IMR-90 (cell line): Measurements from ENCODE around the gene GFER. TPM values are rescaled to one million over a fixed set of nuclear protein-coding genes. Genes with fewer than 3 reads are reported as not detected.

ENCODE experiments used
- ATAC-seq: fragments of 200-7000 bp; cut with Tn5 transposase; 2 replicates; pipeline ENCODE4 v1.9.1; 2020; ENCODE audit warnings: low read depth, mild to moderate bottlenecking, moderate library complexity
- BruUV-seq: library from RNA; stranded (reverse); fragments of 400-500 nt; replicated peaks from 2 replicates; lab custom pipeline; 2021; lab: Mats Ljungman, UMichigan
- CTCF ChIA-PET: fragments of 300-600 bp; formaldehyde crosslinking; extraction: SDS; loops from one replicate; lab custom pipeline; 2021; ENCODE audit warnings: antibody characterized with exemption; lab: Yijun Ruan, JAX
- POLR2A ChIA-PET: fragments of 300-600 bp; sonication (Branson Sonifier 250); formaldehyde crosslinking; loops from one replicate; lab custom pipeline; 2022; ENCODE audit warnings: antibody characterized with exemption; ENCODE audit not compliant: unreplicated experiment; lab: Charles Lee
- DNase-seq: peaks from one replicate; pipeline ENCODE4 v3.0.0; 2013
- H2AFZ ChIP-seq: replicated peaks from 2 replicates; pipeline ENCODE3; 2013; ENCODE audit warnings: low read length, mild to moderate bottlenecking; ENCODE audit not compliant: poor library complexity
- H2AK5ac ChIP-seq: 2 replicates; pipeline ENCODE4 v1.6.1; 2013; ENCODE audit warnings: low read depth, low read length, inconsistent platforms
- H2AK9ac ChIP-seq: replicated peaks from 2 replicates; pipeline ENCODE3; 2013; ENCODE audit warnings: mild to moderate bottlenecking, low read depth, low read length, moderate library complexity; ENCODE audit not compliant: poor library complexity
- H2BK120ac ChIP-seq: 2 replicates; pipeline ENCODE4 v1.6.1; 2013; ENCODE audit warnings: low read depth, low read length, inconsistent platforms
- H2BK15ac ChIP-seq: 3 replicates; pipeline ENCODE4 v1.6.1; 2013; ENCODE audit warnings: low read depth, low read length, inconsistent platforms
- H2BK20ac ChIP-seq: 2 replicates; pipeline ENCODE4 v1.6.1; 2013; ENCODE audit warnings: low read depth, mild to moderate bottlenecking, inconsistent platforms, low read length, moderate library complexity
- H2BK5ac ChIP-seq: 2 replicates; pipeline ENCODE4 v1.6.1; 2013; ENCODE audit warnings: mild to moderate bottlenecking, low read depth, low read length, inconsistent platforms; ENCODE audit not compliant: poor library complexity, severe bottlenecking
- H3K14ac ChIP-seq: replicated peaks from 2 replicates; pipeline ENCODE4 v1.6.1; 2013; ENCODE audit warnings: low read depth, low read length, inconsistent platforms
- H3K18ac ChIP-seq: 2 replicates; pipeline ENCODE4 v1.6.1; 2013; ENCODE audit warnings: low read depth, low read length, control low read depth
- H3K23ac ChIP-seq: 2 replicates; pipeline ENCODE4 v1.6.1; 2013; ENCODE audit warnings: low read depth, low read length, inconsistent platforms
- H3K27ac ChIP-seq: 2 replicates; pipeline ENCODE4 v1.5.1; 2013; ENCODE audit warnings: mild to moderate bottlenecking, control low read depth, low read length; ENCODE audit not compliant: insufficient read depth
- H3K27me3 ChIP-seq: 2 replicates; pipeline ENCODE4 v1.6.1; 2013; ENCODE audit warnings: low read length; ENCODE audit not compliant: control insufficient read depth, insufficient read depth
- H3K36me3 ChIP-seq: 2 replicates; pipeline ENCODE4 v1.6.1; 2013; ENCODE audit warnings: low read length, mixed read lengths; ENCODE audit not compliant: control insufficient read depth, insufficient read depth
- H3K4ac ChIP-seq: 2 replicates; pipeline ENCODE4 v1.6.1; 2013; ENCODE audit warnings: low read depth, low read length, inconsistent platforms
- H3K4me1 ChIP-seq: 2 replicates; pipeline ENCODE4 v1.6.1; 2013; ENCODE audit warnings: low read length, mixed read lengths; ENCODE audit not compliant: control insufficient read depth, insufficient read depth
- H3K4me2 ChIP-seq: 2 replicates; pipeline ENCODE4 v1.6.1; 2013; ENCODE audit warnings: low read depth, mild to moderate bottlenecking, control low read depth, low read length, moderate library complexity
- H3K4me3 ChIP-seq: 2 replicates; pipeline ENCODE4 v1.5.1; 2013; ENCODE audit warnings: low read depth, mild to moderate bottlenecking, control low read depth, low read length, moderate library complexity; ENCODE audit not compliant: insufficient read depth
- H3K56ac ChIP-seq: 2 replicates; pipeline ENCODE4 v1.6.1; 2013; ENCODE audit warnings: low read length, inconsistent platforms; ENCODE audit not compliant: insufficient read depth; ENCODE audit errors: extremely low read depth
- H3K79me1 ChIP-seq, 2 experiments: 2 replicates each; pipeline ENCODE4 v1.6.1; 2013; ENCODE audit warnings: low read length in 2 of 2, inconsistent platforms in 1 of 2, low read depth in 1 of 2
- H3K9ac ChIP-seq: 2 replicates; pipeline ENCODE4 v1.6.1; 2013; ENCODE audit warnings: low read depth, low read length, control low read depth
- H3K9me1 ChIP-seq: 2 replicates; pipeline ENCODE4 v1.6.1; 2013; ENCODE audit warnings: low read length, inconsistent platforms; ENCODE audit not compliant: insufficient read depth
- H3K9me3 ChIP-seq: 2 replicates; pipeline ENCODE4 v1.6.1; 2013; ENCODE audit warnings: low read length; ENCODE audit not compliant: control insufficient read depth, insufficient read depth
- H4K20me1 ChIP-seq: 2 replicates; pipeline ENCODE4 v1.6.1; 2013; ENCODE audit warnings: low read length, inconsistent platforms; ENCODE audit not compliant: insufficient read depth
- H4K5ac ChIP-seq: 2 replicates; pipeline ENCODE4 v1.6.1; 2013; ENCODE audit warnings: mild to moderate bottlenecking, low read depth, low read length, control low read depth
- H4K8ac ChIP-seq, 2 experiments: 2 replicates each; pipeline ENCODE4 v1.6.1; 2013; ENCODE audit warnings: low read depth in 2 of 2, low read length in 2 of 2, control low read depth in 1 of 2, inconsistent platforms in 1 of 2
- H4K91ac ChIP-seq: 2 replicates; pipeline ENCODE4 v1.6.1; 2013; ENCODE audit warnings: low read depth, low read length, inconsistent platforms; ENCODE audit not compliant: insufficient read depth
- CEBPB ChIP-seq: IDR thresholded peaks from 2 replicates; pipeline ENCODE4 v1.6.1; 2012; ENCODE audit warnings: low read depth, low read length, improper control_type of control experiment
- CHD1 ChIP-seq: IDR thresholded peaks from 2 replicates; pipeline ENCODE4 v1.6.1; 2012; ENCODE audit warnings: low read depth, low read length, improper control_type of control experiment
- NFE2L2 ChIP-seq: fragments of 150-350 bp; IDR thresholded peaks from 2 replicates; pipeline ENCODE4 v1.6.1; 2016; ENCODE audit warnings: low read depth, mild to moderate bottlenecking, low read length
- RFX5 ChIP-seq: IDR thresholded peaks from 2 replicates; pipeline ENCODE4 v1.8.0; 2012; ENCODE audit warnings: low read depth, mild to moderate bottlenecking, low read length, moderate library complexity
- WGBS, 2 experiments: methylation state at CpG; one replicate each; pipeline versions ENCODE4 v1.1.5 to v1.1.7; 2013; ENCODE audit warnings: missing lambda C conversion rate in 2 of 2; ENCODE audit not compliant: insufficient read length in 1 of 2; ENCODE audit errors: extremely low coverage in 2 of 2; 5-methylcytosine and 5-hydroxymethylcytosine counted together
- dilution Hi-C: fragments of 300-500 bp; cut with HindIII; formaldehyde crosslinking; loops from one replicate; pipeline ENCODE4 v1.14.3; 2018; ENCODE audit warnings: low sequenced_read_pairs; ENCODE audit not compliant: unreplicated experiment
- in situ Hi-C: fragments of 300-500 bp; cut with MboI; formaldehyde crosslinking; loops from 3 replicates; pipeline ENCODE4 v1.14.3; 2019; ENCODE audit warnings: low sequenced_read_pairs, inconsistent platforms, mixed read lengths
- intact Hi-C: fragments of 100-400 bp; cut with micrococcal nuclease; formaldehyde crosslinking; loops from 2 replicates; pipeline ENCODE4 v1.10.0; 2022
- polyA plus RNA-seq, 3 experiments: library from polyadenylated mRNA; depleted of rRNA; stranded (reverse); fragments of >200 nt; gene quantifications; 2 replicates each; pipeline ENCODE4 v1.2.3, GENCODE V29; 2012; ENCODE audit warnings: low replicate concordance in 1 of 3
- total RNA-seq: library from RNA; depleted of rRNA; stranded (reverse); fragments of >200 nt; gene quantifications from 2 replicates; pipeline ENCODE4 v1.2.3, GENCODE V29; 2012

Gene GFER
- total and polyA plus RNA-seq, 2 of the 4 experiments (the other 2 are of a cell fraction), result 6.8 to 19.8 TPM

DNA sequence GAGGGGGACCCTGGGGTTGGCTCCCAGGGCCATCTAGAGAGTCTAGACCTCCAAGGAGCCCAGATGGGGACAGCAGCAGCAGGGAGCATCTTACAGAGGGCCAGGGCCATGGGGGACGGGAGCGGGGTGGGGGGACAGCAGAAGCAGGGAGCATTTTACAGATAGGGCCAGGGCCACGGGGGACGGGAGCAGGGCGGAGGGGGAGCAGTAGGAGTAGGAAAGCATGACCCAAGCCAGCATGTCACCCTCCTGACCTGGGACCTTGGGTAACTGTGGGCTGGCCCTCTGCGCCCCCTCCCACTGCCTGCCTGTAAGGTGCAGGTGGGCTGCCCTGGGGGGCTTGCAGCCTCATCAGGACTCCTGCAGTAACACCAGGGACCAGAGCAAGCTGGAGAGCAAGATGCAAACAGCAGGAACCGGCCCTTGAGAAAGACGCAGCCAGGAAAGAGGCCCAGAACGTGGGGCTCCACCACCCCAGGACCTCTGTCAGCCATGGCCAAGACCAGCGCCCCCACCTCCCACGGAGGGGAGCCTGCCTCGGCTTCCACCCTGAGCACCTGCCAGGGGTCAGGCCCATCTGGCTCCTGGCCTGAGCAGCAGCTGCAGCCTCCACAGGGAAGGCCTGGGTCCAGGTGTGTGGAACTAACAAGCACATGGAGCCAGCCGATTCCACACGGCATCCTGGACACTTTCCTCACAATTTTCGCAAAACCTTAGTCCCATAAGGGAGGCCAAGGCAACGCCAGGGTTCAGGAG lies 23.3 kb downstream of the GFER start:
- CTCF ChIA-PET, result interaction anchor here (1.4 kb wide), 1 partner anchor 133 kb away, joined by 4 read pairs; no protein-coding TSS in a partner anchor
- Histone ChIP-seq H3K9me3 (no peaks in the 10 kb centered on the region), H3K18ac (no peak overlapping the region), H2BK120ac (0 out of 2 replicates have a peak overlapping the region, but pooled peaks have one; percentile 44), H2BK5ac (no peak overlapping the region), H3K23ac (peak overlapping the region; percentile 80; the same call in 1 of the 2 replicates), H2BK20ac (no peak overlapping the region), H3K9ac (peak overlapping the region; percentile 9; the same call in 1 of the 2 replicates), H2AK9ac (no peak overlapping the region), H4K8ac (no peak overlapping the region), H3K27me3 (no peaks in the 10 kb centered on the region), H3K4me2 (peak overlapping the region; percentile 46; the same call in 1 of the 2 replicates), H3K36me3 (peaks cover 21% of the 10 kb centered on the region), H2AK5ac (peak overlapping the region; percentile 18; the same call in 1 of the 2 replicates), H3K4ac (no peak overlapping the region), H3K14ac (no peak overlapping the region), H2BK15ac (no peak overlapping the region), H4K5ac (no peak overlapping the region), H3K4me1 (peaks cover 28% of the 10 kb centered on the region), H3K56ac (no peak overlapping the region), H2AFZ (peak overlapping the region; percentile 53), H3K27ac (peak overlapping the region; percentile 17), H4K20me1 (peaks cover 66% of the 10 kb centered on the region), H3K79me1 (peaks cover 18 to 78% of the 10 kb centered on the region in 2 experiments; a peak in 3 of 4 replicates), H3K4me3 (no peak overlapping the region), H4K91ac (no peak overlapping the region), H3K9me1 (peaks cover 8% of the 10 kb centered on the region; the same call in 1 of the 2 replicates)
- DNase-seq (no peak), ATAC-seq (no peak)
- dilution Hi-C loops (no loop called here), in situ Hi-C loops (no loop called here), intact Hi-C loops (no loop called here)
- BruUV-seq, result no TSS peak
- WGBS, 2 experiments, result 78% methylated on average over 6 of the region's 16 CpGs; no CpG with 5 or more reads in 1 of the 2 experiments
- POLR2A ChIA-PET, result no interaction called here
- TF ChIP-seq CEBPB (no peak), RFX5 (no peak), CHD1 (no peak), NFE2L2 (no peak)
